DMS114 treated with DMSO at 0.1 percent for 48 hours (cell line): ENCODE results near the gene HES3.

Experiments
- DNase-seq: peaks from one replicate; lab custom pipeline; 2025; ENCODE audit not compliant: unreplicated experiment; lab: John Stamatoyannopoulos, UW

The HES3 gene

GRCh38 chr1:6260961-6261614, 17.1 kb downstream of the HES3 start, which contains the start of gene GPR153:
GPR153 (minus strand) TSS chr1:6261098; CDS start chr1:6254905, 6,193 bp downstream.
- no peak for DNase-seq

DNA sequence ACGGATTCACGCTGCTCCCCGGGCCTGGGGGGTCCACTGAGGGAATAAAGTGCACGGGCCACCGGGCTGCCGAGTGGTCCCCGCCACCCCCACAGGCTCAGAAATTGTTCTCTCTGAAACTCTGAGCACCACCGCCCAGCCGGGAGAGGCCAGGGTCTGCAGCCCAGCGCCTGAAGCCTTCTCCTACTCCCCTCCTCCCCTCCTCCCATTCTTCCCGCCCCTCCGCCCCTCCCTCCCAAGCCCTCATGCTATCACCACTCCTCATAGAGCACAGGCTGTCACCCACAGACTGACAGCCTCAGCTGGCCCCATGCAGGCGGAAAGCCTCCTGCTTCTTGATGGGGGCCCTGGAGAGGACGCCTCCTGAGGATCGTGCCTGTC, 17.6 kb downstream of the HES3 start:
- no peak for DNase-seq

DNA sequence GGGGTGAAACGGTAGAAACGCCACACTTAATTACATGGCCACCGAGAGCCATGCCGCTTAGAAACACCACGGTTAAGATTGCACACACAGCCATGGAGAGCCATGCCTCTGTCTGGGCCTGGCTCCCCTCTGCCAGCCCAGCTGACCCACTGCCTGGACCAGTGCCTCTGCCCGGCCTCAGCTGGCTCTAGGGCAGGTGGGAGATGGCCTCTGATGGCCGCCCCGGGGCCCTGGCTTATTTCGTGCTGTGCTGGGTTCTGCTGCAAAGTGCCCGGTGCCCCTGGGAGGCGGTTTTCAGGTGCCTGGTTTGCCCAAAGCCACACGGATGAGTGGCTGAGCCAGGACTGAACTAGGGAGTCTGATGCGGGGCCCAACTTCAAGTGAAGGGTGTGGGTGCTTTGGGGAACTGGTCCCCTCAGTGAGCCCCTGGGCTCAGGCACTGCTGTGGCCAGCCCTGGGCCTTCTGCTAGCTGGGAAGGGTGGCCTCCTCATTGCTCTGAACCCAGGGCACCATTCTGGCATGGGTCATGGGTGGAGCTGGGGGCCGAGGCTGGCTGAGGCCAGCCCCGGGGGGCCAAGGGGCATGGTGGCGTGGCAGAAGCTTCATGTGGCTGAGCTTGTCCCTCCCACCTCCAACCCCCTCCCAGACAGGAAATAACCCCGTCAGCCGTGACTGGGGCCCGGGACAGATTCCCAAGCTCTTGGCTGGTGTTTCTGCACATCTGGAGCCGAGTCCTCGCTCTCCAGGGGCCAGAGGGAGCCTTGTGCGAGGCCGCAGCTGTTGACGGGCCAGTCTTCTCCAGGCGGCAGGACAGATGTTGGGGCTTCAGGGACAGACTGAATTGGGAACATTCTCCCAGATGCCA, 18.8 kb downstream of the HES3 start:
- no peak for DNase-seq

- no peak for DNase-seq
These were observed 19.7 kb downstream of the HES3 start for GRCh38 chr1:6263716-6264115.

DNA sequence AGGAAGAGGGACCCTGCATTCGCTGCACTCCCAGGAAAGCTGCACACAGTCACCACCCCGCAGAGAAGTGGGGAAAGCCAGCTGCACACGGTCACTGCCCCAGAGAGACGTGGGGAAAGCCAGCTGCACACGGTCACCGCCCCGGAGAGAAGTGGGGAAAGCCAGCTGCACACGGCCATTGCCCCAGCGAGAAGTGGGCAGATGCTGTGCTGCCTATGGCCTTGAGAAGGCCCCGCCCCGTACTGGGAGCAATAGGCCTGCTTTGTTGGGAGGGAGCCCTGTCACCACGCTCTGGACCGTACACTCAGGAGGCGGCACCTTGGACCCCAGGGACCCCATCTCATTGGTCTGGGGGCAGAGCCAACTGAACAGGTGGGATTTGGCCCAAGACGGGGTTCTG, 21.2 kb downstream of the HES3 start:
- DNase-seq, result no peak

DNA sequence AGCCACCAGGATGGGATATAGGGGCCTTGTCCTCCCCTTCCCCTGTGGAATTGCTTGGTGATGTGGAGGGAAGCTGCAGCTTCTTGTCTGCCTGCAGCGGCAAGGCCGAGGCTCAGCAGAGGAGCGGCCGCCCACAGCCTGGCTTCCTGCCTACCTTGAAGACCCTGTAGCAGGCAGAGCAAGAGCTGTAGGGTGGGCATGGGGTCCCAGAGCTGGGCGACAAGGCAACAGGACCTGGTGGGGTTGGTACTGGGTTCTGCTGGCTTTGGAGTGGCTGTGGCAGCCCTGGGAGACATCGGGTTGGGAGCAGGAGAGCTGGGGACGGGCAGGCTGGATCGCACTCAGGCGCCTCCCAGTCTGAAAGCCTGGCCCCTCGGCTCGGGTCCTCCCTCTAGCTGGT, 22.7 kb downstream of the HES3 start:
- no peak for DNase-seq

DNA sequence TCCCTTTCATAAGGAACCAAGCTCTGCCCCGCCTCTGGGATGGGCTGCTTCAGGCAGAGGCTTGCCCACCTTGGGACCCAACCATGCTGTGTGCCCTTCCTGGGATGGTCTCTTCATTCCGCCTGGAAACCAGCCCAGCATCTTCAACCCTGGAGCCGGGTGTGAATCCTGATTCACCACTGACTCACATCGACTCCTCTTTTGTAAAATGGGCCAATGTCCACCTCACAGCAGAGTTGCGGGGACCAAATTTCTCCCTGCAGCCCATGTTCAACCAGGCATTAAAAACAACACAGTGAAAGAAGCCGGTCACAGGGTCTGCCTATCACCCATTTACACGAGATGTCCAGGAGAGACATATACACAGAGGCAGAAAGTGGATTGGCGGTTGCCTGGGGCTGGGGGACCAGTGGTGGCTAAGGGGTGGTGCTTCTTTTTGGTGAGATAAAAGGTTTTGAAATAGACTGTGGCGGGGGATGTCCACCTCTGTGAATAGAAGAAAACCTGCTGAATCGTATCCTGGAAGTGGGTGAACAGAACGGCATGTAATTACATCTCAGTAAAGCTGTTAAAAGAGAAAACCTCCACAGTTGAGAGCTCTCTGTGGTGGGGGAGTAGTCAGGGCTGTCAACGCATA, 23.8 kb downstream of the HES3 start:
- DNase-seq, result no peak

DNA sequence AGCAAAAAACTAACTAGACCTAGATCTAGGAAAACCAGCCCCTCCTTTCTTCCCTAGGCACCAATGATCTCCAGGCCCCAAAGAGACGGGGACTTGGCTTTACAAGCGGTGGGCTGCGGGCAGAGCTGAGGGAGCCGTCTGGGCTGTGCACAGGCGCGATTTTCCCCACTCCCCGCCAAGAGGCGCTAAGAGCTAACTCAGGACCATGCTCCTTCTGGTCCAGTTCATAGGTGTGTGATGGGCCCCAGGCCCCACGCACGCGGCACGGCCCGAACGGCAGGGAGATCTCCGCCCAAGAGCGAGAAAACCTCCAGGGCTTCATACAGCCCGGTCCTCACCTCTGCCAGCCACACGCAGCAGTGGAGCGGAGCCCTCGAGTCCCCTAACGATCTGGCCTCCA, 24.4 kb downstream of the HES3 start:
- no peak for DNase-seq

- no peak for DNase-seq
These were observed 25.3 kb downstream of the HES3 start for GRCh38 chr1:6269296-6269695.

DNA sequence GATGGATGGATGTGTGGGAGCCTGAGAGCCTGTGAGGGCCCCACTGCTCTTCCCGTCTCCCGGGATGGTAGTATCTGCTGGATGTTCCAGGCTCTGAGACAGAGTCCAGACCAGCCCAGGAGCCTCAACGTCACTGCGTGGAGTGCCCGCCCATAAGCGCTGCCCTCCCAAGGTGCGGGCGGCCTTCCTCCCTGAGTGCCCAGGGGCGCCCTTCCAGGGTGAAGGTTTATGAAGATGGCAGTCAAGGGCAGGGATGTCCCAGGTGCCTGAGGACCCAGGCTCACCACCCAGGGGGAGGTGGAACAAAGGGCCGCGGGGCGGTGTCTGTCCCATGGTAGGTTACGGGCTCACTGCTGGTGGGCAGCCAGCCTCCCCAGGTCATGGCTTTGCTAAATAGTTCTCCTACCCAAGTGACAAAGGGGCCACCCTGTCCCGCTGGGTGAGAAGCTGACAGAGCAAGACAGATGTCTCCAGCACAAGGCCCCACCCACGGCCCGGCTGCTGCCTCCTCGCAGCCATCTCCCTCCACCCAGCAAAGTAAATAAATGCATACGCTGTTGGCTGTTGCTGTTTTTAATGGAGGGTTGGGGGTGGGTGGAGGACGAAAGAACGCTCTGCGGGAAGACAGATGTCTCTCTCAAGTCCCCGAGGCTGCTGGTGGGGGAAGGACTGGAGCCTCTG, 25.9 kb downstream of the HES3 start:
- DNase-seq, result no peak

- no peak for DNase-seq
These were observed 26.4 kb downstream of the HES3 start for GRCh38 chr1:6270401-6270800.

GRCh38 chr1:6271006-6271405, 27.0 kb downstream of the HES3 start:
- no peak for DNase-seq

GRCh38 chr1:6271554-6271953, 27.6 kb downstream of the HES3 start:
- DNase-seq, result no peak

DNA sequence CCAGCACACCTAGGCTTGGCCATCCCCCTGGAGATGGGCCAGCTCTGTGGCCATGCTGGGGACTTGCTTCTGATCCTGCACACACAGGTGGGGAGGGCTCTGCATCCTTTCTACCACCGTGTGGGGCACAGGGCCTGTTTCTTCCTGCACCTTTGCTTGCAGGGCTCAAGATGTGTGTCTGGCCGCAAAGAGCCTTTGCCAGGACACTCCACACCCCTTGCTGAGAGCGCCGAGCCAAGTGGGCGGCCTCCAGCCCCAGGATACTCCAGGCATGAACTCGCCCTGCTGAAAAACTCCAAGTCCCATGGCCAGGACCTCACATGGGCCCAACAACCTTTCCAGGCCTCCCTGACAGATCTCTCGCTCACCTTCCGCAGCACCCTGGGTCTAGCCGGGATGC, 28.5 kb downstream of the HES3 start:
- DNase-seq, result no peak

- DNase-seq, result no peak
These were observed 28.9 kb downstream of the HES3 start for GRCh38 chr1:6272868-6273267.

GRCh38 chr1:6273380-6273891, 29.5 kb downstream of the HES3 start:
- DNase-seq, result no peak

DNA sequence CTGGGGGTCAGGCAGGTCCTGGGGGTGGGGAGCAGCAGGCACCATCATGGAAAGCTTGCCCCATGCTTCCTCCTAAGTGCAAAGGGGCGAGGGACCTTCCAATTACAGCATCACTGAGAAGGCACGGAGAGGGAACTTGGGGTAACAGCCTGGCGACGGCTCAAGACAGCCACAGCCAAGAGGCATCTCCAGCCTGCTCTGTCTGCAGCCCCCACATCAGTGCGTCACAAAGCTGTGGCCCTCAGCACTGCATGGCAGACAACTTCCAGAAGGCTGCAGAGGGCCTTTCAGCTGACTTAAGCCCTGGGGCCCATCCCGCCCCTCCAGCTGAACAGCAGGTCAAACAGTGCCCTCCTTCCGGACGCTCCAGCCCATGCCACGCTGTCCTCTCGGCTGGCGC, 30.1 kb downstream of the HES3 start:
- DNase-seq, result no peak

- no peak for DNase-seq
These were observed 30.7 kb downstream of the HES3 start for GRCh38 chr1:6274622-6275139.

GRCh38 chr1:6275826-6276782, 32.1 kb downstream of the HES3 start:
- no peak for DNase-seq
